Cardiac fibroblast (primary cell): ENCODE measurements around the gene MICAL2.

Source experiments
- DNase-seq, 2 donors: peaks; one replicate each; pipeline versions ENCODE4 v3.0.0 to v3.0.0-alpha.2; 2010; ENCODE audit warnings: low read depth in 2 of 2
- H3K4me3 ChIP-seq, 2 donors: replicated peaks in 1 of 2; 1 replicate in 1 of 2; 2 replicates in 1 of 2; pipeline ENCODE4 v1.5.1; 2011; ENCODE audit warnings: low read depth in 2 of 2, low read length in 2 of 2, mild to moderate bottlenecking in 2 of 2, moderate library complexity in 1 of 2
- CTCF ChIP-seq: IDR thresholded peaks from one replicate; pipeline ENCODE4 v1.5.1; 2011; ENCODE audit warnings: low read depth, mild to moderate bottlenecking, low read length, inconsistent platforms

The MICAL2 gene

GRCh38 chr11:12099132-12099873 lies 11.1 kb upstream of the MICAL2 start:
- DNase-seq: peak in 1 of 2 donors; percentile 79
- H3K4me3 ChIP-seq: no peak overlapping the region
- TF ChIP-seq CTCF: peak; percentile 12

DNA sequence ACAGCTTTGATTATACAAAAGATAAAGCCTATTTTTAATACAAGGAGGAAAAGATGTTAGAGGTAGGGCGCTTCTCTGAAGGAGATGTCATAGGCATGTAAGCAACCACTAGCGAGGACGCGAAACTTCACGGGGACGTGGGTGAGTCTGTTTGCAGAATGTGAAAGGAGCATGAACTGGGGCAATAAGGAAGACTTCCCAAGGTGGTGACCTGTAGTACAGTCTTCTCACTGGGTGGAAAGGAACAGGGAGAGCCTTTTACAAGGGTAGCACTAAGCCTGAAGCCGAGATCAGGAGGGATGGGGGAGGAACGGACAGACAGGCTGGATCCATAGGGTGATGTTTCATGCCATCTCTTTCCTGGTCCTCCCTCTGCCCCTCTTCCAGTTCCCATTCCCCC lies 10.0 kb upstream of the MICAL2 start:
- TF ChIP-seq CTCF: no peak

GRCh38 chr11:12100841-12101242 lies 9.5 kb upstream of the MICAL2 start:
- no peak overlapping the region for H3K4me3 ChIP-seq
- TF ChIP-seq CTCF: no peak
- DNase-seq: peak; percentile 22 to 70

More for the DNA sequence above, 10.0 kb upstream of the MICAL2 start:
- H3K4me3 ChIP-seq: no peak overlapping the region
- no peak for DNase-seq

DNA sequence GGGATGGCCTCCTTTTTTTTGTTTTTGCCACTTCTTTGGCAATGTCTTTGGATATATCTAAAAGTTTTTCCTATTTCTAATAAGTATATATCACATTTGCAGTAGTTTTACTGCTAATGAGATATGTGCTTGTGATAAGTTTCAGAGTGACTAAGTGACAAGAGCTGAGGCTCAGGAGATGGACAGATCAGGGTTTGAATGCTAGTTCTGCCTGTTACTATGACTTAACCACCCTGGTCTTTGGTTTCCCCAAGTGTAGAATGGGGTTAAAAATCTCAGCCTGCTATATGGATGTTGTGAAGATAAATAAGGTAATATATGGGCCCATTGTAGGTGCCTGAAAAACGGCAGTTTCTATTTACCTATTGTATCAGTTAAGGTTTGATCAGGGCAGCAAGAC lies 9.1 kb upstream of the MICAL2 start:
- TF ChIP-seq CTCF: no peak
- no peak for DNase-seq
- H3K4me3 ChIP-seq: no peak overlapping the region

GRCh38 chr11:12102588-12103410 lies 7.6 kb upstream of the MICAL2 start:
- no peak overlapping the region for H3K4me3 ChIP-seq
- TF ChIP-seq CTCF: peak; percentile 9
- DNase-seq: no peak

GRCh38 chr11:12103411-12104225 lies 6.8 kb upstream of the MICAL2 start:
- DNase-seq: no peak
- no peak for TF ChIP-seq CTCF
- H3K4me3 ChIP-seq: no peak overlapping the region
